Right ventricle myocardium superior (tissue), 1 donor: Measurements from ENCODE around the gene S100Z. TPM values are rescaled to one million over a fixed set of nuclear protein-coding genes. Genes with fewer than 3 reads are reported as not detected.

Source experiments
- total RNA-seq: library from RNA; stranded (reverse); fragmentation: NEBNext Ultra II Directional; extraction: Animal tissue kit (Norgen Biotek cat#: 25700); gene quantifications from one replicate; pipeline ENCODE4 v1.2.1, GENCODE V29; 2021
- donor health status: DM: no; HTN: yes; CAD: no; lungs with severe emphysema.

S100Z gene
- total RNA-seq, 1 donor from 2014 or later = not detected

Other genes starting within 250 kb of the S100Z start
- 0.13 TPM for gene F2RL2, start 226.6 kb upstream of the S100Z start, total RNA-seq
- gene F2R, start 133.9 kb upstream of the S100Z start, total RNA-seq = 5.3 TPM
- 0.62 TPM for gene F2RL1, start 31.0 kb upstream of the S100Z start, total RNA-seq
- gene CRHBP, start 103.0 kb downstream of the S100Z start, total RNA-seq = 0.27 TPM
- 16.0 TPM for gene AGGF1, start 180.4 kb downstream of the S100Z start, total RNA-seq
- 3.8 TPM for gene ZBED3, start 237.3 kb downstream of the S100Z start, total RNA-seq